Measurements from ENCODE around the gene PIGQ. TPM values are rescaled to one million over a fixed set of nuclear protein-coding genes. Genes with fewer than 3 reads are reported as not detected.
A peak's percentile ranks its signal among the peaks of the same experiment; 100 is the strongest.

Gene PIGQ
- total RNA-seq, 1 experiment from 2014 or later = 83.5 TPM

- ATAC-seq = no peak
- Histone ChIP-seq H3K27ac (ENCODE audit: low read length) (peak overlapping the region; percentile 57; the same call in 1 of the 2 replicates), H3K4me3 (ENCODE audit: low read depth in 2 of 2, low read length in 2 of 2) (peak overlapping the region in 1 of 2 experiments; percentile 78; a peak in 2 of 4 replicates), H3K9me3 (ENCODE audit: control insufficient read depth, insufficient read depth, low read depth, low read length) (no peaks in the 10 kb centered on the region), H3K27me3 (ENCODE audit: control insufficient read depth, insufficient read depth, low read length) (no peaks in the 10 kb centered on the region), H3K36me3 (ENCODE audit: control insufficient read depth, insufficient read depth, low read length) (no peaks in the 10 kb centered on the region), H3K4me1 (ENCODE audit: control insufficient read depth, insufficient read depth, low read length) (peaks cover 29% of the 10 kb centered on the region)
- TF ChIP-seq POLR2AphosphoS5 (IDR thresholded peaks at IDR 0.05; ENCODE audit: low read depth, low read length) (no peak; the same call in none of the 2 replicates), CTCF (IDR thresholded peaks at IDR 0.05) (no peak), REST (IDR thresholded peaks at IDR 0.05; ENCODE audit: insufficient read depth in 1 of 2, low read depth in 2 of 2, low read length in 1 of 2) (no peak), TCF7L2 (IDR thresholded peaks at IDR 0.05; ENCODE audit: low read depth, low read length) (no peak), SIN3A (IDR thresholded peaks at IDR 0.05; ENCODE audit: borderline replicate concordance, insufficient read depth, low read depth, low read length) (no peak; the same call in 1 of the 2 replicates)
- POLR2A ChIA-PET = interaction anchor here (0.6 kb wide), 1 partner anchor 35 kb away, joined by 3 read pairs; no protein-coding TSS in a partner anchor
- intact Hi-C loops (cut with micrococcal nuclease; ENCODE audit: unreplicated experiment) = no loop called here
- DNase-seq (ENCODE audit: low read depth, low spot score) = no peak
- CTCF ChIA-PET = no interaction called here
- in situ Hi-C loops (cut with HindIII; ENCODE audit: low pct_unique_long_range_greater_than_20kb, low sequenced_read_pairs) = no loop called here
- no TSS peak for BruUV-seq (replicated peaks)
These were observed 17.1 kb downstream of the PIGQ start for GRCh38 chr16:586645-587590.

- H3K27ac ChIP-seq (ENCODE audit: low read length) = peak overlapping the region; percentile 90
- peaks cover 39% of the 10 kb centered on the region for H3K4me1 ChIP-seq (ENCODE audit: control insufficient read depth, insufficient read depth, low read length)
- intact Hi-C loops (cut with micrococcal nuclease; ENCODE audit: unreplicated experiment) (no loop called here), in situ Hi-C loops (cut with HindIII; ENCODE audit: low pct_unique_long_range_greater_than_20kb, low sequenced_read_pairs) (no loop called here)
- ChIA-PET CTCF (interaction anchor here (0.5 kb wide), 1 partner anchor 66 kb away, joined by 6 read pairs; no protein-coding TSS in a partner anchor), POLR2A (interaction anchor here (1.0 kb wide), 1 partner anchor 88 kb away, joined by 3 read pairs; no protein-coding TSS in a partner anchor)
- DNase-seq (ENCODE audit: low read depth, low spot score) (no peak), ATAC-seq (peak; percentile 11)
- BruUV-seq (replicated peaks) = TSS peak; percentile 93
- no peaks in the 10 kb centered on the region for H3K9me3 ChIP-seq (ENCODE audit: control insufficient read depth, insufficient read depth, low read depth, low read length)
- TF ChIP-seq SIN3A (IDR thresholded peaks at IDR 0.05; ENCODE audit: borderline replicate concordance, insufficient read depth, low read depth, low read length) = no peak
- TF ChIP-seq CTCF (IDR thresholded peaks at IDR 0.05) = no peak
- no peak for TF ChIP-seq REST (IDR thresholded peaks at IDR 0.05; ENCODE audit: insufficient read depth in 1 of 2, low read depth in 2 of 2, low read length in 1 of 2)
- no peak for TF ChIP-seq TCF7L2 (IDR thresholded peaks at IDR 0.05; ENCODE audit: low read depth, low read length)
- no peak for TF ChIP-seq POLR2AphosphoS5 (IDR thresholded peaks at IDR 0.05; ENCODE audit: low read depth, low read length)
- peak overlapping the region; percentile 78 to 79 for H3K4me3 ChIP-seq (ENCODE audit: low read depth in 2 of 2, low read length in 2 of 2)
- no peaks in the 10 kb centered on the region for H3K27me3 ChIP-seq (ENCODE audit: control insufficient read depth, insufficient read depth, low read length)
- H3K36me3 ChIP-seq (ENCODE audit: control insufficient read depth, insufficient read depth, low read length) = no peaks in the 10 kb centered on the region
These were observed 18.8 kb downstream of the PIGQ start for GRCh38 chr16:588639-588888.
